ENCODE results near the gene CEP162.
"Not testable (repeated sequence)": the region's sequence is repeated elsewhere in the genome, so short reads cannot be mapped to it uniquely, and the experiment has no call there.

DNA sequence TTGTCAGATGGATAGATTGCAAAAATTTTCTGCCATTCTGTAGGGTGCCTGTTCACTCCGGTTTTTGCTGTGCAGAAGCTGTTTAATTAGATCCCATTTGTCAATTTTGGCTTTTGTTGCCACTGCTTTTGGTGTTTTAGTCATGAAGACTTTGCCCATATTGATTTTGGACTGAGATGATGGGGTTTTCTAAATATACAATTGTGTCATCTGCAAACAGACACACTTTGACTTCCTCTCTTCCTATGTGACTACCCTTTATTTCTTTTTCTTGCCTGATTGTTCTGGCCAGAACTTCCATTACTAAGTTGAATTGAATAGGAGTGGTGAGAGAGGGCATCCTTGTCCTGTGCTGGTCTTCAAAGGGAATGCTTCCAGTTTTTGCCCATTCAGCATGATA is 97.9 kb downstream of the CEP162 start:
- TF ChIP-seq, protein P1, sequence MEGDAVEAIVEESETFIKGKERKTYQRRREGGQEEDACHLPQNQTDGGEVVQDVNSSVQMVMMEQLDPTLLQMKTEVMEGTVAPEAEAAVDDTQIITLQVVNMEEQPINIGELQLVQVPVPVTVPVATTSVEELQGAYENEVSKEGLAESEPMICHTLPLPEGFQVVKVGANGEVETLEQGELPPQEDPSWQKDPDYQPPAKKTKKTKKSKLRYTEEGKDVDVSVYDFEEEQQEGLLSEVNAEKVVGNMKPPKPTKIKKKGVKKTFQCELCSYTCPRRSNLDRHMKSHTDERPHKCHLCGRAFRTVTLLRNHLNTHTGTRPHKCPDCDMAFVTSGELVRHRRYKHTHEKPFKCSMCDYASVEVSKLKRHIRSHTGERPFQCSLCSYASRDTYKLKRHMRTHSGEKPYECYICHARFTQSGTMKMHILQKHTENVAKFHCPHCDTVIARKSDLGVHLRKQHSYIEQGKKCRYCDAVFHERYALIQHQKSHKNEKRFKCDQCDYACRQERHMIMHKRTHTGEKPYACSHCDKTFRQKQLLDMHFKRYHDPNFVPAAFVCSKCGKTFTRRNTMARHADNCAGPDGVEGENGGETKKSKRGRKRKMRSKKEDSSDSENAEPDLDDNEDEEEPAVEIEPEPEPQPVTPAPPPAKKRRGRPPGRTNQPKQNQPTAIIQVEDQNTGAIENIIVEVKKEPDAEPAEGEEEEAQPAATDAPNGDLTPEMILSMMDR (IDR thresholded peaks at IDR 0.05), result not testable (repeated sequence)
- TF ChIP-seq EZH2phosphoT487 (IDR thresholded peaks at IDR 0.05), result not testable (repeated sequence)

Data from neural progenitor cell (in vitro differentiated cells).